HepG2 (cell line): ENCODE data around the gene CENATAC. TPM values are rescaled to one million over a fixed set of nuclear protein-coding genes. Genes with fewer than 3 reads are reported as not detected.

Source experiments
- AGO1 ChIP-seq: fragments of 200-400 bp; formaldehyde crosslinking; IDR thresholded peaks from 2 replicates; pipeline ENCODE4 v1.6.1; 2017; ENCODE audit warnings: mild to moderate bottlenecking, low read depth, low read length, moderate library complexity; ENCODE audit not compliant: poor library complexity, severe bottlenecking
- FOSL1 ChIP-seq: sonication (generic); formaldehyde crosslinking; IDR thresholded peaks from 2 replicates; pipeline ENCODE4 v1.9.0; 2021; ENCODE audit warnings: missing genetic modification reagents, borderline replicate concordance
- IKZF5 ChIP-seq: IDR thresholded peaks from 2 replicates; pipeline ENCODE4 v1.6.1; 2018; ENCODE audit warnings: missing genetic modification reagents, mild to moderate bottlenecking, missing compliant biosample characterization
- KDM2A ChIP-seq: sonication (generic); formaldehyde crosslinking; IDR thresholded peaks from 2 replicates; pipeline ENCODE4 v1.4.0; 2020; ENCODE audit warnings: low read depth, missing genetic modification reagents, borderline replicate concordance
- RCOR2 ChIP-seq: IDR thresholded peaks from 2 replicates; pipeline ENCODE4 v1.6.1; 2016; ENCODE audit warnings: missing biosample characterization, missing genetic modification reagents
- SIN3A ChIP-seq: IDR thresholded peaks from 2 replicates; pipeline ENCODE4 v1.6.1; 2011; ENCODE audit warnings: low read depth, mild to moderate bottlenecking, control low read depth, low read length, borderline replicate concordance
- TBX3 ChIP-seq: fragments of 450-650 bp; IDR thresholded peaks from 2 replicates; pipeline ENCODE4 v1.6.1; 2017; ENCODE audit warnings: antibody characterized with exemption, mild to moderate bottlenecking, inconsistent platforms, borderline replicate concordance
- XRCC5 ChIP-seq: fragments of 200-400 bp; formaldehyde crosslinking; optimal IDR thresholded peaks from 2 replicates; pipeline ENCODE3; 2017; ENCODE audit warnings: mild to moderate bottlenecking, low read length
- ZBTB26 ChIP-seq: IDR thresholded peaks from 2 replicates; pipeline ENCODE4 v1.6.1; 2016; ENCODE audit warnings: missing compliant biosample characterization, missing genetic modification reagents, borderline replicate concordance
- ZBTB49 ChIP-seq: sonication (generic); formaldehyde crosslinking; IDR thresholded peaks from 2 replicates; pipeline ENCODE4 v1.4.0; 2020; ENCODE audit warnings: missing genetic modification reagents, borderline replicate concordance
- ZBTB8A ChIP-seq: sonication (generic); formaldehyde crosslinking; IDR thresholded peaks from 2 replicates; pipeline ENCODE4 v1.4.0; 2020; ENCODE audit warnings: mild to moderate bottlenecking, low read depth, missing genetic modification reagents, borderline replicate concordance
- ZNF563 ChIP-seq: sonication (generic); formaldehyde crosslinking; IDR thresholded peaks from 2 replicates; pipeline ENCODE4 v1.8.0; 2022; ENCODE audit warnings: mild to moderate bottlenecking, moderate library complexity, missing genetic modification reagents
- ZNF687 ChIP-seq: sonication (generic); formaldehyde crosslinking; IDR thresholded peaks from 2 replicates; pipeline ENCODE4 v1.5.1; 2020; ENCODE audit warnings: mild to moderate bottlenecking, missing genetic modification reagents, moderate library complexity
- ZNF850 ChIP-seq: sonication (generic); formaldehyde crosslinking; conservative IDR thresholded peaks from 2 replicates; pipeline ENCODE4 v1.9.0; 2021; ENCODE audit warnings: mild to moderate bottlenecking, missing genetic modification reagents
- ZNF879 ChIP-seq: sonication (generic); formaldehyde crosslinking; IDR thresholded peaks from 2 replicates; pipeline ENCODE4 v1.8.1; 2023; ENCODE audit warnings: missing genetic modification reagents
- ZSCAN30 ChIP-seq: sonication (generic); formaldehyde crosslinking; IDR thresholded peaks from 2 replicates; pipeline ENCODE4 v1.5.0; 2020; ENCODE audit warnings: mild to moderate bottlenecking, missing genetic modification reagents
- ZSCAN9 ChIP-seq: IDR thresholded peaks from 2 replicates; pipeline ENCODE4 v1.6.1; 2016; ENCODE audit warnings: borderline replicate concordance
- polyA plus RNA-seq, 8 experiments: library from polyadenylated mRNA; depleted of rRNA in 3 of 8; stranded (reverse) in 7 of 8; unstranded in 1 of 8; fragments of >200 nt; fragmentation: Illumina TruSeq in 4 of 8; extraction: Trizol in 4 of 8; gene quantifications; 2 replicates each; pipeline versions ENCODE4 v1.2.1 to v1.2.3, GENCODE V29; 2011 to 2016; ENCODE audit warnings: low read depth in 4 of 8, missing spikeins in 1 of 8, mixed read lengths in 1 of 8; ENCODE audit not compliant: insufficient read depth in 1 of 8
- total RNA-seq, 5 experiments: library from RNA; depleted of rRNA; stranded (reverse); fragments of >200 nt; fragmentation: Illumina TruSeq; extraction: Trizol; gene quantifications; 2 replicates each; pipeline ENCODE4 v1.2.3, GENCODE V29; 2016; ENCODE audit warnings: low read depth in 1 of 5
- TF ChIP-seq, protein P1 (sequence below): sonication (generic); formaldehyde crosslinking; conservative IDR thresholded peaks from 2 replicates; pipeline ENCODE4 v1.8.1; 2023; ENCODE audit warnings: missing genetic modification reagents

CENATAC gene
- total and polyA plus RNA-seq, 2 of the 13 experiments (the other 11 are each of a cell fraction or from before 2014, with no cell fraction given): 21.7 to 25.0 TPM

DNA sequence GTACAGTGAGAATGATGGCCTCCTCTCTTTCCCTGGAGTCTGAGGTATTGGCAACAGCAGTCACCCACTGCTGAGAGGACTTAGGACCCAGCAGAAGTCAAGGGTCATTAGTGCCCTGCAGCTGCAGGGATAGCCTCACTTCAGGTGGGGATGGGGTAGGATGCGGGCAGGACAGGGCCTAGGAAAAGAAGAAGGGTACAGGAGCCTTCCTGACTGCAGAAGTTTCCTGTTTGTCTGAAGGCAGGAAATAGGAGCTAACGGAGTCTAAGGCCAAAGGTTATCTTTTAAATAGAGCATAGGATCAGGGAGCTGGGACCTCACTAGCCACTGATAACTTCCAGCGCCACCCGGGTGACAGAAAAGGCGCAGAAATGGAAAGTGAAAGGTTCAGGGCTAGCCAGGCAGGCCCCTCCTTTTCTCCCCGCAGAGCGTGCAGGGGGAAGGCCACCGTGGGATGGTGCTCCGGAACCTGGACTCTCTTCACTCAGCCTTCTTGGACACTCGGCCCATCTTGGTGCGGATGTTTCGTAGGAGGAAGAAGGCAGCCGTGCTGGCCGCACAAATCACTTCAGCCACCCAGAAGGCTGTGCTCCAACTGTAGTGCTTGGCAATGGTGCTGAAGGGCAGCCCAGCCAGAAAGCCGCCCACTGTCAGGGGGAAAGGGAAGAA is 26.6 kb downstream of the CENATAC start (continued):
- TF ChIP-seq ZBTB26 (CRISPR knock-in tag) (no peak), TBX3 (no peak), ZNF563 (no peak), KDM2A (peak; percentile 48; the same call in 1 of the 2 replicates), IKZF5 (CRISPR knock-in tag) (0 out of 2 replicates have a peak, but pooled peaks have one; percentile 36), XRCC5 (peak; percentile 14), AGO1 (peak; percentile 34), ZNF879 (no peak), SIN3A (0 out of 2 replicates have a peak, but pooled peaks have one; percentile 30), ZBTB8A (CRISPR knock-in tag) (no peak), ZSCAN9 (CRISPR knock-in tag) (0 out of 2 replicates have a peak, but pooled peaks have one; percentile 37), RCOR2 (CRISPR knock-in tag) (no peak), ZBTB49 (CRISPR knock-in tag) (no peak), ZSCAN30 (CRISPR knock-in tag) (no peak), FOSL1 (CRISPR knock-in tag) (no peak), ZNF687 (CRISPR knock-in tag) (peak; percentile 89), ZNF850 (CRISPR knock-in tag) (no peak)
- TF ChIP-seq, protein P1, sequence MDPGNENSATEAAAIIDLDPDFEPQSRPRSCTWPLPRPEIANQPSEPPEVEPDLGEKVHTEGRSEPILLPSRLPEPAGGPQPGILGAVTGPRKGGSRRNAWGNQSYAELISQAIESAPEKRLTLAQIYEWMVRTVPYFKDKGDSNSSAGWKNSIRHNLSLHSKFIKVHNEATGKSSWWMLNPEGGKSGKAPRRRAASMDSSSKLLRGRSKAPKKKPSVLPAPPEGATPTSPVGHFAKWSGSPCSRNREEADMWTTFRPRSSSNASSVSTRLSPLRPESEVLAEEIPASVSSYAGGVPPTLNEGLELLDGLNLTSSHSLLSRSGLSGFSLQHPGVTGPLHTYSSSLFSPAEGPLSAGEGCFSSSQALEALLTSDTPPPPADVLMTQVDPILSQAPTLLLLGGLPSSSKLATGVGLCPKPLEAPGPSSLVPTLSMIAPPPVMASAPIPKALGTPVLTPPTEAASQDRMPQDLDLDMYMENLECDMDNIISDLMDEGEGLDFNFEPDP (CRISPR knock-in tag): 0 out of 2 replicates have a peak, but pooled peaks have one; percentile 34
